T-helper 17 cell (primary cell): ENCODE data around the gene ABCC4. TPM values are rescaled to one million over a fixed set of nuclear protein-coding genes. Genes with fewer than 3 reads are reported as not detected.

Source experiments
- ATAC-seq: fragments of 150-1000 bp; cut with Tn5 transposase; 2 replicates; pipeline ENCODE4 v1.10.0; 2021; ENCODE audit warnings: mild to moderate bottlenecking, moderate library complexity
- DNase-seq, 3 donors: peaks; one replicate each; pipeline versions ENCODE4 v3.0.0 to v3.0.0-alpha.2; 2020 to 2021
- H3K9me3 ChIP-seq: one replicate; pipeline ENCODE4 v1.7.0; 2013; ENCODE audit warnings: low read length, mild to moderate bottlenecking; ENCODE audit not compliant: control insufficient read depth, poor library complexity, severe bottlenecking
- H3K27ac Mint-ChIP-seq: one replicate; pipeline ENCODE4 v1.8.0; 2022; ENCODE audit warnings: mild to moderate bottlenecking, moderate library complexity, mixed read lengths
- H3K27me3 Mint-ChIP-seq: one replicate; pipeline ENCODE4 v1.8.0; 2022; ENCODE audit warnings: mixed read lengths
- H3K36me3 Mint-ChIP-seq: one replicate; pipeline ENCODE4 v1.8.0; 2022; ENCODE audit warnings: low read depth, mixed read lengths
- H3K4me1 Mint-ChIP-seq: one replicate; pipeline ENCODE4 v1.8.0; 2022; ENCODE audit warnings: mild to moderate bottlenecking, mixed read lengths
- H3K4me3 Mint-ChIP-seq: one replicate; pipeline ENCODE4 v1.8.0; 2022; ENCODE audit warnings: mild to moderate bottlenecking, moderate library complexity, mixed read lengths
- total RNA-seq, 4 donors: library from RNA in 2 of 4; stranded (reverse) in 2 of 4; gene quantifications; one replicate each; pipeline ENCODE4 v1.2.3 and lab custom pipeline; 2022 to 2026

The ABCC4 gene
- total RNA-seq, 2 donors from 2014 or later = 6.3 to 14.2 TPM

DNA sequence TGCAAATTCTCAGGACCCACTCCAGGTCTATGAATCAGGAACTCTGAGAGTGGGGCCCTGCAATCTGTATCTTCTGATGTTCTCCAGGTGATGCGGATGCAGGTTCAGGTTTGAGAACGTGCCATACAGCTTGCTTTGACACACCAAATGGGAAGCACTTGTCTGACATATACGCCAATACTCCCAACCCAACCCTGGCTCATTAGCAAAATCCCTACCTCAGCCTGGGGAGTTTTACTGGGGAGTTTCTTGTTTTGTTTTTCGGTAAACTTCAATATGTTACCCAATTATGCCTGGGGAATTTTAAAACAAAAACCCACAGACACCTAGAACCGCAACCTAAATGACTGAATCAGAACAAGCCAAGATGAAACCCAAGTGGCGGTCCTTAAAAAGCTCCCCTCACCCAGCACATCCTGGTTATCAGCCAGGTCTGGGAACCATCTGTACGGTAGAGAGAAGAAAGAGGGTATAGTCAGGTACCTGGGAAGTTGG lies 41.2 kb downstream of the ABCC4 start:
- Mint-ChIP-seq H3K4me3 (no peak overlapping the region), H3K27ac (no peak overlapping the region), H3K27me3 (no peaks in the 10 kb centered on the region), H3K4me1 (no peaks in the 10 kb centered on the region), H3K36me3 (no peaks in the 10 kb centered on the region)
- ATAC-seq = no peak
- no peak for DNase-seq
- no peaks in the 10 kb centered on the region for H3K9me3 ChIP-seq

- H3K27ac Mint-ChIP-seq = no peak overlapping the region
- ATAC-seq (no peak), DNase-seq (no peak)
- H3K4me3 Mint-ChIP-seq = no peak overlapping the region
- H3K36me3 Mint-ChIP-seq = no peaks in the 10 kb centered on the region
- H3K4me1 Mint-ChIP-seq = peaks cover 3% of the 10 kb centered on the region
- no peaks in the 10 kb centered on the region for H3K27me3 Mint-ChIP-seq
- no peaks in the 10 kb centered on the region for H3K9me3 ChIP-seq
These were observed 42.5 kb downstream of the ABCC4 start for GRCh38 chr13:95258619-95259194.

DNA sequence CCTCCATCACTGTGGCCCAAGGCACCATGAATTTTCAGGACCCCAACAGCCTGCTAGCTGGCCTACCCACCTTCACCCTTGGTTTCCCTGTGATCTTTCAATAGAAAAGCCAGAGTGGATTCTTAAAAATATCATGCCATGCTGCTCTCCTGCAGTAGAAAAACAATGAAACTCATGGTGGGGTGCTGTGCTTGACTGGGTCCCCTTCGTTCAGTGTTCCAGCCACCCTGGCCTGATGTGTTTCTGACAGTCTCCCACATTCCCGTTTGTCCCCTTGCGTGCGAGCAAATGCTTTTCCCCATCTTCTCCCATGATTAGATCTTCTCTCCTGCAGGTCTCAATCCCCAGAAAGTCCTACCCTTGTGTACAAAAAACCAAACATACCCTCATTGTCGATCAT lies 43.2 kb downstream of the ABCC4 start:
- H3K4me1 Mint-ChIP-seq = peaks cover 3% of the 10 kb centered on the region

GRCh38 chr13:95256091-95256490 lies 45.2 kb downstream of the ABCC4 start:
- DNase-seq (no peak), ATAC-seq (no peak)
- no peaks in the 10 kb centered on the region for H3K9me3 ChIP-seq
- Mint-ChIP-seq H3K4me3 (no peak overlapping the region), H3K27me3 (no peaks in the 10 kb centered on the region), H3K36me3 (peaks cover 2% of the 10 kb centered on the region), H3K4me1 (peaks cover 5% of the 10 kb centered on the region), H3K27ac (no peak overlapping the region)

More for the DNA sequence above, 43.2 kb downstream of the ABCC4 start:
- ATAC-seq (no peak), DNase-seq (no peak)
- Mint-ChIP-seq H3K36me3 (no peaks in the 10 kb centered on the region), H3K27me3 (no peaks in the 10 kb centered on the region), H3K27ac (no peak overlapping the region), H3K4me3 (no peak overlapping the region)
- H3K9me3 ChIP-seq = no peaks in the 10 kb centered on the region

DNA sequence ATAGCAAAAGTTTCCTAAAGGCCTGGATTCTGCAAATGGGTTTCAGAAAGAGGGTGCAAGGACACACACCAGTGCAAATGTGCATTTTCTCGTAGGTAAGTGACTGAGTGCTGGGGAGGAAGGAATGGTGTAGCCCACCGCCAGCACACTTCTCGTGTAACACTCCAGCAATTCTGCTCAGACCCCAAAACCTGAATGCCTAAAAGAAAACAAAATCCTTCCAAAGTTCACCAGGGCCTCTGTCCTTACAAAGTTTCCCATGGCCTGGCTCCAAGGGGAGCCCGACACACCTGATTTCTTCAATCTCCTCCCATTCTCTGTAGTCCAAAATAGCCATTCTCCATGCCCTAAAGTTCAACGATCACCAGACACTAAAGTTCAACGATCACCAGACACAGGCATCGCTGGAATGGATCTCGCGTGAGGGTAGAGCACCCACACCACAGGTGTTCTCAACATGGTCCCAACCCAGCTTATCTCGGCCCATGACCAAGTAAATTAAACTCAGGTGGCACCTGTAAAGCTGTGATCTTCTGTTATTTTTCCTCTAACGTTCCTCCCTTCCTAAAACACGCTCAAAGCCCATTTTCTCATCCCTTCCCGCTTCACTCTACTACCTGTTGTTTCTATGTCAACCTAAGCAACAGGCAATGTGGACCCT lies 46.0 kb downstream of the ABCC4 start:
- Mint-ChIP-seq H3K27me3 (no peaks in the 10 kb centered on the region), H3K36me3 (peaks cover 2% of the 10 kb centered on the region), H3K4me1 (peaks cover 5% of the 10 kb centered on the region), H3K27ac (no peak overlapping the region), H3K4me3 (no peak overlapping the region)
- DNase-seq = no peak
- no peaks in the 10 kb centered on the region for H3K9me3 ChIP-seq
- ATAC-seq = no peak

DNA sequence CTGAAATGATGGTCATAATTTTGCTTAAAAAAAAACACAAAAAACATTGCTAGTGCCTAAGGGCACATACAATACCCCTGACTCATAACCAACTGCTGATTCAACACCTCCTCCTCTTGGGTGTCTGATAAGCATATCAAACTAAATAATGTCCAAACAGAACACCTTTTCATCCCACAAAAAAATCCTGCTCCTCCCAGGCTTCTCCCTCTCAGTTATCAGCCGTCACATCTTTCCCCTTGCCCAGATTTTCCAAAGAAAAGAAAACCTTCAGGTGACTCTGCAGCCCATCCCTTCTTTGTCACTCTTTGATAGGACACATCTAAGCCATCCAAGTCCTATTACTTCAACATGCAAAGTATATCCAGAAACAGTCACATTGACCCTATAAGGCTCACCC lies 46.9 kb downstream of the ABCC4 start:
- H3K4me3 Mint-ChIP-seq = no peak overlapping the region
- peaks cover 2% of the 10 kb centered on the region for H3K36me3 Mint-ChIP-seq
- H3K27me3 Mint-ChIP-seq = no peaks in the 10 kb centered on the region
- ATAC-seq = no peak
- peaks cover 5% of the 10 kb centered on the region for H3K4me1 Mint-ChIP-seq
- no peak overlapping the region for H3K27ac Mint-ChIP-seq
- no peaks in the 10 kb centered on the region for H3K9me3 ChIP-seq
- DNase-seq = no peak

DNA sequence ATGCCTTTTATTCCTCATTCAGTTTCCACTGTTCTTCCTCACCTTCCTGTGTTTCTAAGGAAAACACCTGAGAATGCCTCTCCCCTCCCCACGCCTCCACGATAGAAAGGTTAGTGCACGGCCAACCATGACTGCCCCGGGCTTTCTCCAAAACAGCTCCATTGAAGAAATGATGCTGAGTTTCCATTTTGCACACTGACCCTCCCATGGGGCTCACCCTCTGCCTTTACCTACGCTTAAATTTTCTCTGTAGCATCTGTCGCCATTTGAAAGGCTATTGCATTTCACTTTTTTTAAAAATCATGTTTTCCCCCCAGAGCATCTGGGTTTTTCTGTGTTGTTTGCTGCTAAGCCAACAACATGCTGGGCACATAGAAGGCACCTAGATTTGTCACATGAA lies 48.2 kb downstream of the ABCC4 start:
- H3K4me3 Mint-ChIP-seq = no peak overlapping the region
- DNase-seq = no peak
- ATAC-seq = no peak

DNA sequence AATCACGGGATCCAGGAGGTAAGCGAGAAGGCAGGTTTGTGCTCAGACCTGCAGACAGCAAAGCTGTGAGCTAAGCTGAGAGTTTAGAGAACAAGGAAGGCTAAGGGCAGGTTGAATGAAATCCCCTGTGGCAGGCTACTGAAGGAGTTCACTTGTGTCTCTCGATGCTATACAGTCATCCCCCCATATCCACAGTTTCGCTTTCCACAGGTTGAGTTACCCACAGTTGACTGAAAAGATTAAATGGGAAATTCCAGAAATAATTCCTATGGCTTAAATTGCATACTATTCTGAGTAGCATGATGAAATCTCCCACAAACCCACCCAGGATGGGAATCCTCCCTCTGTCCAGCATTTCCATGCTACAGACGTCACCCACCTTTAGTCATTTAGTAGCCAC lies 49.6 kb downstream of the ABCC4 start:
- H3K36me3 Mint-ChIP-seq = peaks cover 7% of the 10 kb centered on the region
- DNase-seq (no peak), ATAC-seq (no peak)
- H3K4me1 Mint-ChIP-seq = peaks cover 7% of the 10 kb centered on the region
- no peaks in the 10 kb centered on the region for H3K27me3 Mint-ChIP-seq
- H3K27ac Mint-ChIP-seq = no peak overlapping the region
- no peak overlapping the region for H3K4me3 Mint-ChIP-seq
- H3K9me3 ChIP-seq = no peaks in the 10 kb centered on the region

More for the DNA sequence above, 48.2 kb downstream of the ABCC4 start:
- H3K36me3 Mint-ChIP-seq = peaks cover 2% of the 10 kb centered on the region
- peaks cover 5% of the 10 kb centered on the region for H3K4me1 Mint-ChIP-seq
- no peaks in the 10 kb centered on the region for H3K27me3 Mint-ChIP-seq
- H3K27ac Mint-ChIP-seq = no peak overlapping the region
- H3K9me3 ChIP-seq = no peaks in the 10 kb centered on the region

GRCh38 chr13:95250961-95251360 lies 50.3 kb downstream of the ABCC4 start:
- ATAC-seq (no peak), DNase-seq (no peak)
- H3K4me1 Mint-ChIP-seq = peaks cover 8% of the 10 kb centered on the region
- H3K36me3 Mint-ChIP-seq = peaks cover 8% of the 10 kb centered on the region
- H3K4me3 Mint-ChIP-seq = peak overlapping the region; percentile 67
- no peaks in the 10 kb centered on the region for H3K27me3 Mint-ChIP-seq
- H3K27ac Mint-ChIP-seq = no peak overlapping the region
- H3K9me3 ChIP-seq = no peaks in the 10 kb centered on the region

- DNase-seq (no peak), ATAC-seq (no peak)
- Mint-ChIP-seq H3K4me3 (no peak overlapping the region), H3K27ac (peak overlapping the region; percentile 43), H3K36me3 (peaks cover 16% of the 10 kb centered on the region), H3K27me3 (no peaks in the 10 kb centered on the region), H3K4me1 (peaks cover 7% of the 10 kb centered on the region)
- H3K9me3 ChIP-seq = no peaks in the 10 kb centered on the region
These were observed 52.3 kb downstream of the ABCC4 start for GRCh38 chr13:95248953-95249352.

DNA sequence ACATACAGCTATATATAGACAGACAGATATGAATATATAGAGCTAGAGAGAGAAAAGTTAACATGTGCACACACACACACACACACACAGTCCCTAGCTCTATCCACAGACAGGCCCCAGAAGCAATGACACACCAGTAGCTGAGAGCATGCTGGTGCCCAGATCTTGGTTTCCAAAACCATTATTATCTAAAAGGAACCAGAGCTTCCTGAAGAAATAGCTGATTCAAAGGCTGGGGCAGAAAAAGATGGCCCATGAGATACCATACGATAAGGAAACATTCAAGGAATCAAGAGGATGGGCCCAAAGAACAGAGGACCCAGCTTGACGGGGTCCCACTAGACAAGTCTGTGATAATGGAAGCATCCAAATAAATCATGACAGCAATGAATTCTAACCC lies 53.4 kb downstream of the ABCC4 start:
- no peaks in the 10 kb centered on the region for H3K9me3 ChIP-seq
- Mint-ChIP-seq H3K4me1 (peaks cover 7% of the 10 kb centered on the region), H3K27ac (no peak overlapping the region), H3K36me3 (peaks cover 16% of the 10 kb centered on the region), H3K4me3 (no peak overlapping the region), H3K27me3 (no peaks in the 10 kb centered on the region)
- ATAC-seq (no peak), DNase-seq (no peak)

DNA sequence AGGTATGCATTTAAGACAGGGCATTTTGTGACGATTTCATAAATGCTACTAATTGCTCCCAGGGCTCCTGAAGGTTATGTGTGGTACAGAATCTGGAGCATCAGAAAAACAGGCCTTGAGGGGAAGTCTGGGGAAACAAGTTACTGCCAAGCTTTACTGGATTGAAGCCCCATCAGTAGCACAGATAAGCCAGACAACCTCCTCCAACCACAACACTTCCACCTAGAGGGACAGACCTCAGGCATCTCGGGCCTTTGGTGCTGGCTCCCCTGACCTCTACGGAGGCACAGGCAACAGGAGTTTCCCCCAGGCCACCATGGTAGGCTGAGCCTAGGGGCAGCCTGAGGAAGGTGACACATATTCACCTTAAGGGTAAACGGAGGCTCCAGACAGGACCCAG lies 54.1 kb downstream of the ABCC4 start:
- Mint-ChIP-seq H3K27me3 (no peaks in the 10 kb centered on the region), H3K4me3 (no peak overlapping the region), H3K27ac (no peak overlapping the region), H3K4me1 (peaks cover 7% of the 10 kb centered on the region), H3K36me3 (peaks cover 14% of the 10 kb centered on the region)
- ATAC-seq (no peak), DNase-seq (no peak)
- no peaks in the 10 kb centered on the region for H3K9me3 ChIP-seq

DNA sequence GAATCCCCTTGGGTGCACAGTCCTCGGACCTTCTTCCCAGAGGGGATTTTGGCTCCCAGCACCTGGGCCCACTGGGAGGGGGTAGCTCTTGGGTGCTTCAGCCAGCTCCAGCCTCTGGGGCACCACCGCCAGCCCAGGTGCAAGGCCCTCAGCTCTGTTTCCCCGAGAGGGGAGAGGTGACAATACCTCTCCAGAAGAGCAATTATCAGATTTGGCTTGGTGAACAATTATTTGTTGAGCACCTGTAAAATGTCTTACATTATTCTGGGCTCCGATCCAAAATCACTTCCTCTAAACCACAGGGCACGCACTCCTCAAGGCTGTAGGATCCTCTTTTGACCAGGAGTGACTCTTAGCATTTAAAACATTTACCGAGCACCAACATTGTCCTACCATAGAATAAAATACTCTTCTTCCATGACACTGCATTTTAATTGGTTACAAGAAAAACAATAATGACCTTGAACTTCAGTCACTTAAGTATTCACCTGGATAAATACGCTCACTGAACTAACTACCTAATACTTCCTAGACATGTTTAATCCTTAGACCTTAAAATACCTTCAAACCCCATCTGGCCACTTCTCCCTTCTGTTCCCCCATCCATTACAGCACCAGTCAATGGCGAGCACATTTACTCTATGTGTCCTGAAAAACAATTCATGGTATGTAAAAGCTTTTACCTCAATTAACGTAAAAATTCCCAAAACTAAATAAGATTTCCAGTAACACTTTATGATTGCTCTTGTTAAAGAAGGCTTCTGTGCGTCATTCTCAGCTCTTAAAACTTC lies 54.8 kb downstream of the ABCC4 start:
- ATAC-seq = no peak
- Mint-ChIP-seq H3K4me1 (peaks cover 7% of the 10 kb centered on the region), H3K4me3 (no peak overlapping the region), H3K36me3 (peaks cover 14% of the 10 kb centered on the region), H3K27me3 (no peaks in the 10 kb centered on the region), H3K27ac (no peak overlapping the region)
- no peak for DNase-seq
- H3K9me3 ChIP-seq = no peaks in the 10 kb centered on the region
